Retinal pigment epithelial cell (primary cell): ENCODE data around the gene CNR2.
"Not testable (repeated sequence)": the region's sequence is repeated elsewhere in the genome, so short reads cannot be mapped to it uniquely, and the experiment has no call there.

Experiments used
- DNase-seq: peaks from one replicate; pipeline ENCODE4 v3.0.0-alpha.2; 2010; ENCODE audit warnings: low read depth
- H3K4me3 ChIP-seq: 2 replicates; pipeline ENCODE4 v1.5.1; 2011; ENCODE audit warnings: mild to moderate bottlenecking, low read length, control low read depth, moderate library complexity
- TF ChIP-seq, protein P1 (sequence below): conservative IDR thresholded peaks from 2 replicates; pipeline ENCODE4 v1.5.1; 2011; ENCODE audit warnings: low read depth, low read length, control low read depth, inconsistent platforms

Gene CNR2

DNA sequence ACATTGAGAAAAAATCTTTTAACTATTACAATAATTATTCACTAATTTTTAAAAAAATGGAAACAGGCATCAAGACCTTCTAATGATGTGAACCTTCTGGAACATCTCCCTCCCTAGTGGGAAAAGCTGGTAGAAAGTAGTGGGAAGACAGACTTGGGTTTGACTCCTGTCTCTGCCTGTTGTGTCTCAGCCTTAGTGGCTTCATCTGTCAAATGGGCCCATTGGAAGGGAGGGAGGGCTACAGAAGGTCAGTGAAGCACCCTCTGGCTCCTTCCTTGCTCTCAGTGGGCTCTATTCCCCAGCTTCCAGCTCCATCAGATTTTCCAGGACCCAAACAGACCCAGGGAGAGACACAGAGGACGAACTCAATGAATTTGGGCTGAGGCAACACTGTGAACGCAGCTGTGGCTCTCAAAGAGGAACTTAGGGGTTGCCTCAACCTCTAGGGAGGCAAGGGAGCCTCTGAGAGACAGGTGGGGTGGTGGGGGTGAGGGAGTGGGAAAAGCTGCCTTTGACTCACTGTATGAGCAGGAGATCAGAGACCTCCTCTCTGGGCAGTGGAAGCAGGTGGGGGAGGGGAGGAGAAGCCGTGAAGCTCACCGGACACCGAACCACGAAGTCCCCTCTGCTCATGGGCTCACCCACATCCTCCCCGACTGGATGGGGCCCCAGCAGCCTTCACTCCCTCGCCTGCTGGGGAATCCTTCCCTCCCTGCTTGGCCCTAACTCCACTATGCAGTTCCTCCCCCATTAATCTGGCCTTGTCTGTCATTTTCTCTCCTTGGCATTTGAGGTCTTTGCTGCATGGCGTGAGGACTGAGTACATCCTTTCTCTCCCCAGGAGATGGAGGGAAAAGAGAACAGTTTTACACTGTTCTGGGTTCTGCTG lies 4.5 kb downstream of the CNR2 start:
- TF ChIP-seq, protein P1, sequence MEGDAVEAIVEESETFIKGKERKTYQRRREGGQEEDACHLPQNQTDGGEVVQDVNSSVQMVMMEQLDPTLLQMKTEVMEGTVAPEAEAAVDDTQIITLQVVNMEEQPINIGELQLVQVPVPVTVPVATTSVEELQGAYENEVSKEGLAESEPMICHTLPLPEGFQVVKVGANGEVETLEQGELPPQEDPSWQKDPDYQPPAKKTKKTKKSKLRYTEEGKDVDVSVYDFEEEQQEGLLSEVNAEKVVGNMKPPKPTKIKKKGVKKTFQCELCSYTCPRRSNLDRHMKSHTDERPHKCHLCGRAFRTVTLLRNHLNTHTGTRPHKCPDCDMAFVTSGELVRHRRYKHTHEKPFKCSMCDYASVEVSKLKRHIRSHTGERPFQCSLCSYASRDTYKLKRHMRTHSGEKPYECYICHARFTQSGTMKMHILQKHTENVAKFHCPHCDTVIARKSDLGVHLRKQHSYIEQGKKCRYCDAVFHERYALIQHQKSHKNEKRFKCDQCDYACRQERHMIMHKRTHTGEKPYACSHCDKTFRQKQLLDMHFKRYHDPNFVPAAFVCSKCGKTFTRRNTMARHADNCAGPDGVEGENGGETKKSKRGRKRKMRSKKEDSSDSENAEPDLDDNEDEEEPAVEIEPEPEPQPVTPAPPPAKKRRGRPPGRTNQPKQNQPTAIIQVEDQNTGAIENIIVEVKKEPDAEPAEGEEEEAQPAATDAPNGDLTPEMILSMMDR, result no peak
- H3K4me3 ChIP-seq, result no peak overlapping the region
- DNase-seq, result no peak

DNA sequence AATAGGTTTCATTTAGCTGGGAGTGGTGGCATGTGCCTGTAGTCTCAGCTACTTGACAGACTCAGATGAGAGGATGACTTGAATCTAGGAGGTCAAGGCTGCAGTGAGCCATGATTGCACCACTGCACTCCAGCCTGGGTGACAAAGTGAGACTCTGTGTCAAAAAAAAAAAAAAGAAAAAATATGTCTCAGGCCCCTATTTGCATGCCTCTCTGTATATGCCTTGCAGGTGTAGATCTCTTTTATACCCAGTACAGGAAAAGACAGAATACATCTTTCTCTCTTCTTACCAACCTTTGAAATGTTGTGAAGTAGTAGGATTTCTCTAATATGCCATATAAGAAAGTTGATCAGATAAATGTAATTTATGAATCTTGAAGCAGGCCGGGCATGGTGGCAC lies 6.4 kb downstream of the CNR2 start:
- no peak for DNase-seq
- H3K4me3 ChIP-seq, result no peak overlapping the region
- TF ChIP-seq, protein P1, result no peak

DNA sequence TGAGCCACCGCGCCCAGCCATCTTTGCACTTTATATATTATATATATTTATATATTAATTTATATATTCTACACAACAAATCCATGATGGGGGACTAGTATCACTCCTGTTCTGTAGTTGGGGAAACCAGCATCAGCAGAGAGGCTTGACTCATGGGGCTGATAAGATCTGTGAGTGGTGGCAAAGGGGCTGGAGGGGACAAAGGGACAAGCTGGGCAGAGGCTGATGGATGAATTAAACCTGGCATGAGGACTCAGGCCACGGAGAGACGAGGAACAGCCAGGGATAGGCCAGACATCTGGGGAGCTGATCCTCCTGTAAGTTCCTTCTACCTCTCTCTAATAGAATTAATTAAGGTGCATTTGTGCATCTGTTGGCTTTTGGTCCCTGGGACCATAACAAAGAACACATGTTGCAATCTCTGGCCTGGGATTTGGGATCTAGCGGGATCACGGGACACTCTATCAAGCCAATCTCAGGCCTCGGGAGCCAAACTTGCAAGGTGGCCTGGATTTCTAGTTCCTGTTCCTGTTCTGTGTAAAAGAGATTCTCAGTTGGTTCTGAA lies 7.6 kb downstream of the CNR2 start:
- DNase-seq, result no peak
- H3K4me3 ChIP-seq, result no peak overlapping the region
- TF ChIP-seq, protein P1, result no peak

DNA sequence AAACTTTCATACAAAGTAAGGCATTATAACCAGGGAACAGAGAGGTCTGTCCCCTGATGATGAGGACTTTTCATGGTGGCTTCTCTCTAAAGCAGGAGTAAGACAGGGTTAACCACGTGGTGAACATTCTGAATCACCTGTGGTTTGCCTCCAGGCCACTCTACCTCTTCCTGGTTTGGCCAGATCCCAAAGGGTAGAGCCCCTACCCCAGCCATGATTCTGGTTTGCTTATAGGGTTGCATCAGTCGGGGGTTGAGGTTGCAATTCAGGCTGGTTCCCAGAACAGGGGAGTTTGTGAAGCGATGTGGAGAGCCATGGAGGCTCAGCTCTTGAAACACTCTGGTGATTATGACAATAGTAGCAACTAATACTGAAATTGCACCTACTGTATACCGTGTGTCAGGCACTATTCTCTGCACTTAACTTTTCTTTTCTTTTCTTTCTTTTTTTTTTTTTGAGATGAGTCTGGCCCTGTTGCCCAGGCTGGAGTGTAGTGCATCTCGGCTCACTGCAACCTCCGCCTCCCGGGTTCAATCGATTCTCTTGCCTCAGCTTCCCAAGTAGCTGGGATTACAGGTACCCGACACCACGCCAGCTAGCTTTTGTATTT lies 8.3 kb downstream of the CNR2 start:
- no peak for DNase-seq
- no peak overlapping the region for H3K4me3 ChIP-seq
- TF ChIP-seq, protein P1, result no peak

DNA sequence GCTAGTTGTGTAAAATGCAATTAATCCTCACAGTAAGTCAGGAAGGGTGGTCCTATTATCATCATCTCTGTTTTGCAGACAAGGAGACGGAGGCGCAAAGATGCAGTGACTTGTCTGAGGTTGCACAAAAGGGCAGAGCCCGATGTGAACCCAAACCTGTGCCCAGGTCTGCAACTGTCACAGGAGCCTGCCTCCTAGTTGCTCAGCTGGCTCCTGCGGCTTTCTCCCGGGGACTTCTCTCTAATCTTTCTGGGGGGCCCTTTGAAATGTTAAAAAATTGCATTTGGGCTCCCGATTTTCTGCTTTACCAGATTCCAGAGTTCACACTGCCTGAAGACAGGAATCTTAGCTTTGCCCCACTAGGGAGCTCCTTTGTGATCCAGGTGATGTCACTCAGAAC lies 9.4 kb downstream of the CNR2 start:
- no peak for DNase-seq
- TF ChIP-seq, protein P1, result no peak
- no peak overlapping the region for H3K4me3 ChIP-seq

DNA sequence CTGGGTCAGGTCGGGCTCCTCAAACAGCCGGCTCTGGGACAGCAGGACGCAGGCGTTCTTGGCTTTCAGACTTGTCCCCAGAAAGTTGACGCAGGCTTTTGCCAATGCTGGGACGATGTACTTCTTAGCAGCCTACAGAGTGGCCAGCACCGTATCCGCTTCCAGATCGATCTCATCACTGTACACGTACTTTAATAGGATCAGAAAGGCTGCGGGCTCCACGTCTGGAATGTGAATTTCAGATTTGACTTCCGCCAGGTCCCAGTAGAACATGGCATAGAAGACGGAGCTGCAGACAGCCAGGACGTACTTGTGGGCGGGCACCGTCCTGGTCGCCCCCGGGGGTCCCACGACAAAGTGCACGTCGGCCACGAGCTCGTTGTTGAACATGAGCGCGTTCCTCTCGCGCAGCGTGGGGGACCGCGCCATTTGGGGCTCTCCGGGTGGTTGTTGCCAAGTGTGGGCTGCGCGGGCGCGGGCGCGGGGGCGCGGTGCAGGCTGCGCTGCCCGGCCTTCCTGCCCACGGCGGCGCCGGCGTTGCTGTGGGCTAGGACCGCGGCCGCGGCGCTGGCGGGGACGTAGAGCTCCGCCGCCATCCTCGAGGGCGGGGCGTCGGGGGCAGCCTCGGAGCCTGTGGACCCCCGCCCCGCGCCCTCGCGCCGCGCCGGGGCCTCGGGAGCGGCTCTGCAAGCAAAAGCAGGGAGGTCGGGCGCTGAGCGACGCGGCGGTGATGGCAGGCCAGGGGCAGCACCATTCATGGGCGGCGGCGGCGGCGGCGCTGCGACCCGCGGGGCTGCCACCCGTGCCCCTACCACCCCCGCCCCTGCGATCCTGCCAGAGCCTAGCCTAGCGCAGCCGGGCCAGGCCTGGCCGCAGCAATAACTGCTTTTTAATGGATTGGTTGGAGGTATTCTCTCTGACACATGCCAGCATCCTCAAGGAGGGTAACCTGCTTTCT lies 10.6 kb downstream of the CNR2 start:
- TF ChIP-seq, protein P1, result no peak
- peak overlapping the region; percentile 37 for H3K4me3 ChIP-seq
- DNase-seq, result no peak

DNA sequence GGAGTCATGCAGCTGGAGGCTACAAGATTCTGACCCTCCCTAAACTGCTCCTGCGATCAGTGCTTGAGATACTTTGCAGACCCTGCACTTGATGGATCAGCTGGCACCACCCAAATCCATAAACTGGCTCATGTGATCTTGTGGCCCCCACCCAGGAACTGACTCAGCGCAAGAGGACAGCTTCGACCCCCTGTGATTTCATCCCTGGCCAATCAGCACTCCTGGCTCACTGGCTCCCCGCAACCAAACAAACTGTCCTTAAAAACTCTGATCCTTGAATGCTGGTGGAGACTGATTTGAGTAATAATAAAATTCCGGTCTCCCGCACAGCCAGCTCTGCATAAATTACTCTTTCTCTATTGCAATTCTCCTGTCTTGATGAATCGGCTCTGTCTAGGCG lies 13.1 kb downstream of the CNR2 start:
- DNase-seq, H3K4me3 ChIP-seq: not testable (repeated sequence)
